Activated naive CD8-positive, alpha-beta T cell (primary cell): Measurements from ENCODE around the gene MTPN.
A peak's percentile ranks its signal among the peaks of the same experiment; 100 is the strongest.

ENCODE experiments used
- H3K27ac Mint-ChIP-seq: one replicate; pipeline ENCODE4 v1.8.0; 2021; ENCODE audit warnings: mixed read lengths
- H3K27me3 Mint-ChIP-seq: one replicate; pipeline ENCODE4 v1.8.0; 2021; ENCODE audit warnings: mixed read lengths
- H3K36me3 Mint-ChIP-seq: one replicate; pipeline ENCODE4 v1.8.0; 2021; ENCODE audit warnings: mixed read lengths
- H3K4me1 Mint-ChIP-seq: one replicate; pipeline ENCODE4 v1.8.0; 2021; ENCODE audit warnings: low read depth, mixed read lengths
- H3K4me3 Mint-ChIP-seq: one replicate; pipeline ENCODE4 v1.8.0; 2021; ENCODE audit warnings: mild to moderate bottlenecking, mixed read lengths
- H3K9me3 Mint-ChIP-seq: one replicate; pipeline ENCODE4 v1.8.0; 2021; ENCODE audit warnings: low read depth, mixed read lengths

The MTPN gene

GRCh38 chr7:135974667-135975066 is 2.5 kb downstream of the MTPN start:
- no peaks in the 10 kb centered on the region for H3K27me3 Mint-ChIP-seq
- peak overlapping the region; percentile 69 for H3K27ac Mint-ChIP-seq
- H3K4me3 Mint-ChIP-seq, result peak overlapping the region; percentile 78
- no peaks in the 10 kb centered on the region for H3K9me3 Mint-ChIP-seq
- H3K4me1 Mint-ChIP-seq, result peaks cover 72% of the 10 kb centered on the region
- H3K36me3 Mint-ChIP-seq, result peaks cover 10% of the 10 kb centered on the region

GRCh38 chr7:135971366-135971725 is 5.8 kb downstream of the MTPN start:
- H3K27ac Mint-ChIP-seq, result no peak overlapping the region
- H3K4me3 Mint-ChIP-seq, result no peak overlapping the region
- H3K27me3 Mint-ChIP-seq, result no peaks in the 10 kb centered on the region
- H3K9me3 Mint-ChIP-seq, result no peaks in the 10 kb centered on the region
- H3K4me1 Mint-ChIP-seq, result peaks cover 82% of the 10 kb centered on the region
- peaks cover 19% of the 10 kb centered on the region for H3K36me3 Mint-ChIP-seq

- Mint-ChIP-seq H3K27ac (no peak overlapping the region), H3K4me1 (peaks cover 83% of the 10 kb centered on the region), H3K36me3 (peaks cover 19% of the 10 kb centered on the region), H3K27me3 (no peaks in the 10 kb centered on the region), H3K4me3 (peak overlapping the region; percentile 11), H3K9me3 (no peaks in the 10 kb centered on the region)
These were observed 6.3 kb downstream of the MTPN start for GRCh38 chr7:135970682-135971365.

- Mint-ChIP-seq H3K9me3 (no peaks in the 10 kb centered on the region), H3K27ac (no peak overlapping the region), H3K27me3 (no peaks in the 10 kb centered on the region), H3K4me1 (peaks cover 82% of the 10 kb centered on the region), H3K4me3 (no peak overlapping the region), H3K36me3 (peaks cover 20% of the 10 kb centered on the region)
These were observed 7.1 kb downstream of the MTPN start for GRCh38 chr7:135970045-135970444.

GRCh38 chr7:135966341-135967043 is 10.7 kb downstream of the MTPN start:
- no peaks in the 10 kb centered on the region for H3K9me3 Mint-ChIP-seq
- H3K4me1 Mint-ChIP-seq, result peaks cover 85% of the 10 kb centered on the region
- H3K36me3 Mint-ChIP-seq, result peaks cover 14% of the 10 kb centered on the region
- H3K27ac Mint-ChIP-seq, result no peak overlapping the region
- H3K4me3 Mint-ChIP-seq, result peak overlapping the region; percentile 40
- H3K27me3 Mint-ChIP-seq, result no peaks in the 10 kb centered on the region

GRCh38 chr7:135965602-135966001 is 11.6 kb downstream of the MTPN start:
- Mint-ChIP-seq H3K4me3 (no peak overlapping the region), H3K36me3 (peaks cover 14% of the 10 kb centered on the region), H3K27me3 (no peaks in the 10 kb centered on the region), H3K4me1 (peaks cover 85% of the 10 kb centered on the region), H3K9me3 (no peaks in the 10 kb centered on the region), H3K27ac (no peak overlapping the region)

- no peak overlapping the region for H3K27ac Mint-ChIP-seq
- peaks cover 11% of the 10 kb centered on the region for H3K36me3 Mint-ChIP-seq
- H3K27me3 Mint-ChIP-seq, result no peaks in the 10 kb centered on the region
- H3K4me3 Mint-ChIP-seq, result no peak overlapping the region
- peaks cover 90% of the 10 kb centered on the region for H3K4me1 Mint-ChIP-seq
- H3K9me3 Mint-ChIP-seq, result no peaks in the 10 kb centered on the region
These were observed 12.4 kb downstream of the MTPN start for GRCh38 chr7:135964791-135965190.

- H3K4me3 Mint-ChIP-seq, result no peak overlapping the region
- peaks cover 8% of the 10 kb centered on the region for H3K36me3 Mint-ChIP-seq
- H3K27ac Mint-ChIP-seq, result no peak overlapping the region
- H3K27me3 Mint-ChIP-seq, result no peaks in the 10 kb centered on the region
- no peaks in the 10 kb centered on the region for H3K9me3 Mint-ChIP-seq
- peaks cover 90% of the 10 kb centered on the region for H3K4me1 Mint-ChIP-seq
These were observed 12.9 kb downstream of the MTPN start for GRCh38 chr7:135964274-135964673.

GRCh38 chr7:135962802-135963201 is 14.4 kb downstream of the MTPN start:
- Mint-ChIP-seq H3K4me1 (peaks cover 83% of the 10 kb centered on the region), H3K27me3 (no peaks in the 10 kb centered on the region), H3K36me3 (peaks cover 5% of the 10 kb centered on the region), H3K27ac (no peak overlapping the region), H3K9me3 (no peaks in the 10 kb centered on the region), H3K4me3 (no peak overlapping the region)

- no peaks in the 10 kb centered on the region for H3K9me3 Mint-ChIP-seq
- H3K36me3 Mint-ChIP-seq, result peaks cover 10% of the 10 kb centered on the region
- peaks cover 81% of the 10 kb centered on the region for H3K4me1 Mint-ChIP-seq
- no peaks in the 10 kb centered on the region for H3K27me3 Mint-ChIP-seq
- H3K4me3 Mint-ChIP-seq, result no peak overlapping the region
- H3K27ac Mint-ChIP-seq, result no peak overlapping the region
These were observed 16.3 kb downstream of the MTPN start for GRCh38 chr7:135960709-135961451.

GRCh38 chr7:135959646-135960363 is 17.4 kb downstream of the MTPN start:
- H3K4me3 Mint-ChIP-seq, result no peak overlapping the region
- no peaks in the 10 kb centered on the region for H3K27me3 Mint-ChIP-seq
- H3K27ac Mint-ChIP-seq, result no peak overlapping the region
- H3K36me3 Mint-ChIP-seq, result peaks cover 8% of the 10 kb centered on the region
- H3K9me3 Mint-ChIP-seq, result no peaks in the 10 kb centered on the region
- H3K4me1 Mint-ChIP-seq, result peaks cover 81% of the 10 kb centered on the region

GRCh38 chr7:135958173-135958572 is 19.0 kb downstream of the MTPN start:
- Mint-ChIP-seq H3K9me3 (no peaks in the 10 kb centered on the region), H3K4me1 (peaks cover 73% of the 10 kb centered on the region), H3K36me3 (peaks cover 10% of the 10 kb centered on the region), H3K27ac (no peak overlapping the region), H3K4me3 (no peak overlapping the region), H3K27me3 (no peaks in the 10 kb centered on the region)

GRCh38 chr7:135957627-135958026 is 19.5 kb downstream of the MTPN start:
- H3K4me1 Mint-ChIP-seq, result peaks cover 70% of the 10 kb centered on the region
- no peaks in the 10 kb centered on the region for H3K9me3 Mint-ChIP-seq
- H3K4me3 Mint-ChIP-seq, result no peak overlapping the region
- H3K27ac Mint-ChIP-seq, result no peak overlapping the region
- no peaks in the 10 kb centered on the region for H3K27me3 Mint-ChIP-seq
- peaks cover 14% of the 10 kb centered on the region for H3K36me3 Mint-ChIP-seq

GRCh38 chr7:135956393-135956792 is 20.8 kb downstream of the MTPN start:
- H3K27ac Mint-ChIP-seq, result no peak overlapping the region
- H3K27me3 Mint-ChIP-seq, result no peaks in the 10 kb centered on the region
- peaks cover 15% of the 10 kb centered on the region for H3K36me3 Mint-ChIP-seq
- no peak overlapping the region for H3K4me3 Mint-ChIP-seq
- no peaks in the 10 kb centered on the region for H3K9me3 Mint-ChIP-seq
- peaks cover 63% of the 10 kb centered on the region for H3K4me1 Mint-ChIP-seq

GRCh38 chr7:135950972-135951371 is 26.2 kb downstream of the MTPN start:
- H3K27ac Mint-ChIP-seq, result no peak overlapping the region
- H3K4me3 Mint-ChIP-seq, result no peak overlapping the region
- no peaks in the 10 kb centered on the region for H3K27me3 Mint-ChIP-seq
- peaks cover 55% of the 10 kb centered on the region for H3K4me1 Mint-ChIP-seq
- peaks cover 26% of the 10 kb centered on the region for H3K36me3 Mint-ChIP-seq
- no peaks in the 10 kb centered on the region for H3K9me3 Mint-ChIP-seq
